Measurements from ENCODE around the gene ACSF2. TPM values are rescaled to one million over a fixed set of nuclear protein-coding genes. Genes with fewer than 3 reads are reported as not detected.

ACSF2 gene
- total RNA-seq, 1 experiment from 2014 or later: 17.2 TPM

DNA sequence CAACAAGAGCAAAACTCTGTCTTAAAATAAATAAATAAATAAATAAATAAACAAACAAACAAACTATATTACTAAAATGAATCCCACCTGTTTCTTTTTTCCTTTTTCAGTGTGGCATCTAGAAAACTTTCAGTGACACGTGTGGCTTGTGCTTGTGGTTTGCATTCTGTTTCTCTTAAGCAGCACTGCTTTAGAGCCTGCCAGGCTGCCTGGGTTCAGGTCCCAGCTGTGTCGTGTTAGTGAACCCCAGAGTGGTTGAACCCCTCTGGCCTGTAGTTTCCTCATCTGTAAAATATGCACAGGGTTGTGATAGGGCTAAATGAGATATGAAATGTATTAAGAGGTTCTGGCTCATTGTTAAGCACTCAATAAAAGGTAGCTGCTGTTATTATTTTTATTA, 94.5 kb downstream of the ACSF2 start:
- POLR2A ChIA-PET: no interaction called here

GRCh38 chr17:50521514-50521913, 95.5 kb downstream of the ACSF2 start:
- BruUV-seq (replicated peaks): no TSS peak
- Histone ChIP-seq H3K4me3 (ENCODE audit: low read depth in 2 of 2, low read length in 2 of 2) (no peak overlapping the region), H3K36me3 (ENCODE audit: control insufficient read depth, insufficient read depth, low read length) (no peaks in the 10 kb centered on the region), H3K27me3 (ENCODE audit: control insufficient read depth, insufficient read depth, low read length) (no peaks in the 10 kb centered on the region), H3K9me3 (ENCODE audit: control insufficient read depth, insufficient read depth, low read depth, low read length) (no peaks in the 10 kb centered on the region), H3K4me1 (ENCODE audit: control insufficient read depth, insufficient read depth, low read length) (no peaks in the 10 kb centered on the region), H3K27ac (ENCODE audit: low read length) (no peak overlapping the region)
- intact Hi-C loops (cut with micrococcal nuclease; ENCODE audit: unreplicated experiment): no loop called here
- ChIA-PET CTCF (no interaction called here), POLR2A (no interaction called here)
- ATAC-seq (no peak), DNase-seq (ENCODE audit: low read depth, low spot score) (no peak)
- in situ Hi-C loops (cut with HindIII; ENCODE audit: low pct_unique_long_range_greater_than_20kb, low sequenced_read_pairs): no loop called here
- TF ChIP-seq, protein P1, sequence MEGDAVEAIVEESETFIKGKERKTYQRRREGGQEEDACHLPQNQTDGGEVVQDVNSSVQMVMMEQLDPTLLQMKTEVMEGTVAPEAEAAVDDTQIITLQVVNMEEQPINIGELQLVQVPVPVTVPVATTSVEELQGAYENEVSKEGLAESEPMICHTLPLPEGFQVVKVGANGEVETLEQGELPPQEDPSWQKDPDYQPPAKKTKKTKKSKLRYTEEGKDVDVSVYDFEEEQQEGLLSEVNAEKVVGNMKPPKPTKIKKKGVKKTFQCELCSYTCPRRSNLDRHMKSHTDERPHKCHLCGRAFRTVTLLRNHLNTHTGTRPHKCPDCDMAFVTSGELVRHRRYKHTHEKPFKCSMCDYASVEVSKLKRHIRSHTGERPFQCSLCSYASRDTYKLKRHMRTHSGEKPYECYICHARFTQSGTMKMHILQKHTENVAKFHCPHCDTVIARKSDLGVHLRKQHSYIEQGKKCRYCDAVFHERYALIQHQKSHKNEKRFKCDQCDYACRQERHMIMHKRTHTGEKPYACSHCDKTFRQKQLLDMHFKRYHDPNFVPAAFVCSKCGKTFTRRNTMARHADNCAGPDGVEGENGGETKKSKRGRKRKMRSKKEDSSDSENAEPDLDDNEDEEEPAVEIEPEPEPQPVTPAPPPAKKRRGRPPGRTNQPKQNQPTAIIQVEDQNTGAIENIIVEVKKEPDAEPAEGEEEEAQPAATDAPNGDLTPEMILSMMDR (IDR thresholded peaks at IDR 0.05): no peak
- TF ChIP-seq TCF7L2 (IDR thresholded peaks at IDR 0.05; ENCODE audit: low read depth, low read length) (no peak), SIN3A (IDR thresholded peaks at IDR 0.05; ENCODE audit: borderline replicate concordance, insufficient read depth, low read depth, low read length) (no peak), POLR2AphosphoS5 (IDR thresholded peaks at IDR 0.05; ENCODE audit: low read depth, low read length) (no peak), REST (IDR thresholded peaks at IDR 0.05; ENCODE audit: insufficient read depth in 1 of 2, low read depth in 2 of 2, low read length in 1 of 2) (no peak)

More for the DNA sequence above, 94.5 kb downstream of the ACSF2 start:
- no peaks in the 10 kb centered on the region for H3K36me3 ChIP-seq (ENCODE audit: control insufficient read depth, insufficient read depth, low read length)
- no peak overlapping the region for H3K27ac ChIP-seq (ENCODE audit: low read length)
- BruUV-seq (replicated peaks): no TSS peak
- intact Hi-C loops (cut with micrococcal nuclease; ENCODE audit: unreplicated experiment) (no loop called here), in situ Hi-C loops (cut with HindIII; ENCODE audit: low pct_unique_long_range_greater_than_20kb, low sequenced_read_pairs) (no loop called here)
- no peaks in the 10 kb centered on the region for H3K9me3 ChIP-seq (ENCODE audit: control insufficient read depth, insufficient read depth, low read depth, low read length)
- CTCF ChIA-PET: interaction anchor here (0.6 kb wide), 1 partner anchor 19 kb away, joined by 8 read pairs; no protein-coding TSS in a partner anchor
- no peak for ATAC-seq
- DNase-seq (ENCODE audit: low read depth, low spot score): no peak
- H3K27me3 ChIP-seq (ENCODE audit: control insufficient read depth, insufficient read depth, low read length): no peaks in the 10 kb centered on the region
- H3K4me3 ChIP-seq (ENCODE audit: low read depth in 2 of 2, low read length in 2 of 2): no peak overlapping the region
- H3K4me1 ChIP-seq (ENCODE audit: control insufficient read depth, insufficient read depth, low read length): no peaks in the 10 kb centered on the region
- TF ChIP-seq REST (IDR thresholded peaks at IDR 0.05; ENCODE audit: insufficient read depth in 1 of 2, low read depth in 2 of 2, low read length in 1 of 2): no peak
- TF ChIP-seq POLR2AphosphoS5 (IDR thresholded peaks at IDR 0.05; ENCODE audit: low read depth, low read length): no peak
- TF ChIP-seq, protein P1 (IDR thresholded peaks at IDR 0.05): no peak
- no peak for TF ChIP-seq SIN3A (IDR thresholded peaks at IDR 0.05; ENCODE audit: borderline replicate concordance, insufficient read depth, low read depth, low read length)
- no peak for TF ChIP-seq TCF7L2 (IDR thresholded peaks at IDR 0.05; ENCODE audit: low read depth, low read length)

All from Panc1 (cell line).